Fibroblast of villous mesenchyme (primary cell): ENCODE measurements around the gene MET. TPM values are rescaled to one million over a fixed set of nuclear protein-coding genes. Genes with fewer than 3 reads are reported as not detected.

Experiments
- DNase-seq: peaks from one replicate; pipeline ENCODE4 v3.0.0-alpha.2; 2010; ENCODE audit warnings: low read depth
- H3K4me3 ChIP-seq: 2 replicates; pipeline ENCODE4 v1.5.1; 2011; ENCODE audit warnings: low read depth, mild to moderate bottlenecking, low read length
- total RNA-seq: library from RNA; depleted of rRNA; stranded (reverse); fragments of >200 nt; gene quantifications from 2 replicates; pipeline ENCODE4 v1.2.3, GENCODE V29; 2012
- TF ChIP-seq, protein P1 (sequence below): IDR thresholded peaks from 2 replicates; pipeline ENCODE4 v1.5.1; 2012; ENCODE audit warnings: low read depth, mild to moderate bottlenecking, low read length; ENCODE audit not compliant: insufficient read depth

MET gene
- total RNA-seq, 1 donor: 48.8 TPM

DNA sequence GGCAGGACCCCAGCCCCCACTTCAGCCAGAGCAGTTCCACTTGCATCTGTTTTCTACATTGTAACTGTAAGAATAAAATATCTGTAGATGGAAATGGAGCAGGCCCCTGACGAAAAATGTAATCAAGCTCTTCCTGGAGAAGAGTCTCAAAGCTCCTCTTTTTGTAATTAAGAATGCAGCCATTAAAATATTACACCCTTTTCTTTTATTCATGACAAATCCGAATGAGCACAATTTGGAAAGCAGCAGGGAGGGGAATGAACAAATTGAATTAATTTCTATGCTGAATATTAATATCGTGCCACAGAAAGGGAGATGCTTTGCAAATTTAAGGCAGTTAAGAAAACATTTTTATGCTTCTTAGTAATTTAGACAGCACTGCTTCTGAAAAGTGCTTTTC lies 165.6 kb downstream of the MET start:
- TF ChIP-seq, protein P1, sequence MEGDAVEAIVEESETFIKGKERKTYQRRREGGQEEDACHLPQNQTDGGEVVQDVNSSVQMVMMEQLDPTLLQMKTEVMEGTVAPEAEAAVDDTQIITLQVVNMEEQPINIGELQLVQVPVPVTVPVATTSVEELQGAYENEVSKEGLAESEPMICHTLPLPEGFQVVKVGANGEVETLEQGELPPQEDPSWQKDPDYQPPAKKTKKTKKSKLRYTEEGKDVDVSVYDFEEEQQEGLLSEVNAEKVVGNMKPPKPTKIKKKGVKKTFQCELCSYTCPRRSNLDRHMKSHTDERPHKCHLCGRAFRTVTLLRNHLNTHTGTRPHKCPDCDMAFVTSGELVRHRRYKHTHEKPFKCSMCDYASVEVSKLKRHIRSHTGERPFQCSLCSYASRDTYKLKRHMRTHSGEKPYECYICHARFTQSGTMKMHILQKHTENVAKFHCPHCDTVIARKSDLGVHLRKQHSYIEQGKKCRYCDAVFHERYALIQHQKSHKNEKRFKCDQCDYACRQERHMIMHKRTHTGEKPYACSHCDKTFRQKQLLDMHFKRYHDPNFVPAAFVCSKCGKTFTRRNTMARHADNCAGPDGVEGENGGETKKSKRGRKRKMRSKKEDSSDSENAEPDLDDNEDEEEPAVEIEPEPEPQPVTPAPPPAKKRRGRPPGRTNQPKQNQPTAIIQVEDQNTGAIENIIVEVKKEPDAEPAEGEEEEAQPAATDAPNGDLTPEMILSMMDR: no peak
- DNase-seq: no peak
- H3K4me3 ChIP-seq: no peak overlapping the region

DNA sequence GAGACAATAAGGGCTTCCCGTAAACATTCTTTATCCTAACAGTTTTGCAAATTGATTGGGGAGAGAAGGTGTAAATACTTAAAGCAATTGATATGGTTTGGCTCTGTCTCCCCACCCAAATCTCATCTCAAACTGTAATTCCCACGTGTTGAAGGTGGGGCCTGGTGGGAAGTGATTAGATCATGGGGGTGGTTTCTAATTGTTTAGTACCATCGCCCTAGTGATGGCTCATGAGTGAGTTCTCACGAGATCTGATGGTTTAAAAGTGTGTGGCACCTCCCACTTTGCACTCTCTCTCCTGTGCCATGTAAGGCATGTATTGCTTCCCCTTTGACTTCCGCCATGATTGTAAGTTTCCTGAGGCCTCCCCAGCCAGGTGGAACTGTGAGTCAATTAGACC lies 168.3 kb downstream of the MET start:
- no peak for DNase-seq
- TF ChIP-seq, protein P1: no peak
- no peak overlapping the region for H3K4me3 ChIP-seq

DNA sequence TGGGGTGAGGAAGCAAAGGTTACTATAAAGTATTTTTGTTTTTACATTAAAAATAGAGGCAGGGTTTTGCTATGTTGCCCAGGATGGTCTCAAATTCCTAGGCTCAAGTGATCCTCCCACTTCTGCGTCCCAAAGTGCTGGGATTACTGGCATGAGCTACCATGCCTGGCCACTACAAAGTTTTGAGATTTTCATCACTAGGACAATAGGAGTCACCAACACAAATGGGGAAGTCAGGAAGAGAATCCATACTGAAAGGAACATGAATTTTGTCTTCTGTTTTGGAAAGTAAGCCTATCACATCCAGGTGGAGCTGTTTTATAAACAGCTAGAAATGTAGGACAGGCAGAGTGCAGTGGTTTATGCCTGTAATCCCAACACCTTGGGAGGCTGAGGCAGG lies 170.4 kb downstream of the MET start:
- DNase-seq: no peak
- H3K4me3 ChIP-seq: no peak overlapping the region
- TF ChIP-seq, protein P1: no peak

DNA sequence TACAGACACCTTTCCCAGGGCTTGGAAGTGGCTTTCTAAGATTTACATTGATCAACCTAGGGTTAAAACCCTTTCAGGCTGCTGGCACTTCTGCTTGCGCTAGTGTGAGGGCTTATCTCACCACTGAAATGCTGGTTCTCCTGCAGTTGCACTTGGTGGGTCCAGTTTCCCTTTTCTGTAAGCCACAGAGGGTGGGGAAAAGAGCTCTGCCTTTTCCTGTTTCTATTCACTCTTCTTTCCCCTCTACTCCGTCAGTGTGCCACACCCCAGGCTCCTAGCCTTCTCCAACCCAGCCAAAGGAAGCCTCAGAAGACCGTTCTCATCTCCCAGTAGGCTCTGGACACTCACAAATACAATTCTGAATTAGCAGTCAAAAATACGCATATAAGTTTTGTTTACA lies 171.4 kb downstream of the MET start:
- DNase-seq: no peak
- TF ChIP-seq, protein P1: no peak
- no peak overlapping the region for H3K4me3 ChIP-seq

Other genes starting within 250 kb of the MET start
- 130 and 224 TPM in 2 replicates for gene CAV2, start 172.5 kb upstream of the MET start, total RNA-seq
- gene CAV1, start 147.2 kb upstream of the MET start, total RNA-seq: 288 and 887 TPM in 2 replicates
- 140 and 194 TPM in 2 replicates for gene CAPZA2, start 190.4 kb downstream of the MET start, total RNA-seq